ENCODE results near the gene HAS3.

DNA sequence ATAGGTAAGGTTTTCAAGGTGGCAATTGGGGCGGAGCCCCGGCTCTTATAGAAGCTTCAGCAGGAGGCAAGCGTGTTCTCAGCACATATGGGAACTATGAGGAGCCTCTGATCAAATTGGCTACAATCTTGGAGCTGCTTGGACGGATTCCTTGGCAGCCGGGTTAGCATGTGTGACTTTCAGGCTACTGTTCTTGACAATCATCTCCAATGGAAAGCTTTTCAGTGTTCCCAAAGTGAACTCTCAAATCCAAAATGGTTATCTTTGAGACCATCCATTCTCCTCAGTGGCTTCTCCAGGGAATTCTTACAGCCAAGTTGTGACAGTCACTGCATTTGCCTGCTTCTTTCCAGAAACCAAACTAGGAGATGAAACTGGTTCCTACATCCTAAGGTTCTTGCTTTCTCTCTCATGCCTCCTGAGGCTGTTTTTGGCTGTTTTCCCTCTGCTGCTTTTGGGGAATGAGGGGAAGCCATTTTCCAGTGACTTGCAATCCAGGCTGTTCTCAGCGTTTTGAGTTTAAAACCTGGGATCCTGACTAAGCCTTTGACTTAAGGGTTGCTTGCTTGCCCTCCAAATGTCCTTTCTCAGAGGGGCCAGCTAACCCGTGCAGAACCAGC, 10.9 kb downstream of the HAS3 start:
- TF ChIP-seq, protein P1, sequence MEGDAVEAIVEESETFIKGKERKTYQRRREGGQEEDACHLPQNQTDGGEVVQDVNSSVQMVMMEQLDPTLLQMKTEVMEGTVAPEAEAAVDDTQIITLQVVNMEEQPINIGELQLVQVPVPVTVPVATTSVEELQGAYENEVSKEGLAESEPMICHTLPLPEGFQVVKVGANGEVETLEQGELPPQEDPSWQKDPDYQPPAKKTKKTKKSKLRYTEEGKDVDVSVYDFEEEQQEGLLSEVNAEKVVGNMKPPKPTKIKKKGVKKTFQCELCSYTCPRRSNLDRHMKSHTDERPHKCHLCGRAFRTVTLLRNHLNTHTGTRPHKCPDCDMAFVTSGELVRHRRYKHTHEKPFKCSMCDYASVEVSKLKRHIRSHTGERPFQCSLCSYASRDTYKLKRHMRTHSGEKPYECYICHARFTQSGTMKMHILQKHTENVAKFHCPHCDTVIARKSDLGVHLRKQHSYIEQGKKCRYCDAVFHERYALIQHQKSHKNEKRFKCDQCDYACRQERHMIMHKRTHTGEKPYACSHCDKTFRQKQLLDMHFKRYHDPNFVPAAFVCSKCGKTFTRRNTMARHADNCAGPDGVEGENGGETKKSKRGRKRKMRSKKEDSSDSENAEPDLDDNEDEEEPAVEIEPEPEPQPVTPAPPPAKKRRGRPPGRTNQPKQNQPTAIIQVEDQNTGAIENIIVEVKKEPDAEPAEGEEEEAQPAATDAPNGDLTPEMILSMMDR (optimal IDR thresholded peaks at IDR 0.05 in 1 of 3, IDR thresholded peaks at IDR 0.05 in 1 of 3, conservative IDR thresholded peaks at IDR 0.05 in 1 of 3; ENCODE audit: extremely low read depth in 1 of 3, insufficient read depth in 2 of 3, low read length in 3 of 3) = no peak
- TF ChIP-seq EZH2 (IDR thresholded peaks at IDR 0.05; ENCODE audit: low read length) = no peak
